Measurements from ENCODE around the gene ATP2B2.

ATP2B2 gene

GRCh38 chr3:10550705-10551104 is 45.3 kb upstream of the ATP2B2 start:
- TF ChIP-seq, protein P1, sequence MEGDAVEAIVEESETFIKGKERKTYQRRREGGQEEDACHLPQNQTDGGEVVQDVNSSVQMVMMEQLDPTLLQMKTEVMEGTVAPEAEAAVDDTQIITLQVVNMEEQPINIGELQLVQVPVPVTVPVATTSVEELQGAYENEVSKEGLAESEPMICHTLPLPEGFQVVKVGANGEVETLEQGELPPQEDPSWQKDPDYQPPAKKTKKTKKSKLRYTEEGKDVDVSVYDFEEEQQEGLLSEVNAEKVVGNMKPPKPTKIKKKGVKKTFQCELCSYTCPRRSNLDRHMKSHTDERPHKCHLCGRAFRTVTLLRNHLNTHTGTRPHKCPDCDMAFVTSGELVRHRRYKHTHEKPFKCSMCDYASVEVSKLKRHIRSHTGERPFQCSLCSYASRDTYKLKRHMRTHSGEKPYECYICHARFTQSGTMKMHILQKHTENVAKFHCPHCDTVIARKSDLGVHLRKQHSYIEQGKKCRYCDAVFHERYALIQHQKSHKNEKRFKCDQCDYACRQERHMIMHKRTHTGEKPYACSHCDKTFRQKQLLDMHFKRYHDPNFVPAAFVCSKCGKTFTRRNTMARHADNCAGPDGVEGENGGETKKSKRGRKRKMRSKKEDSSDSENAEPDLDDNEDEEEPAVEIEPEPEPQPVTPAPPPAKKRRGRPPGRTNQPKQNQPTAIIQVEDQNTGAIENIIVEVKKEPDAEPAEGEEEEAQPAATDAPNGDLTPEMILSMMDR (IDR thresholded peaks at IDR 0.05; ENCODE audit: low read depth, low read length), result no peak
- no peak for DNase-seq (ENCODE audit: extremely low read depth, low read depth)

- TF ChIP-seq, protein P1 (IDR thresholded peaks at IDR 0.05; ENCODE audit: low read depth, low read length), result no peak
- no peak for DNase-seq (ENCODE audit: extremely low read depth, low read depth)
These were observed 44.3 kb upstream of the ATP2B2 start for GRCh38 chr3:10549617-10550230.

DNA sequence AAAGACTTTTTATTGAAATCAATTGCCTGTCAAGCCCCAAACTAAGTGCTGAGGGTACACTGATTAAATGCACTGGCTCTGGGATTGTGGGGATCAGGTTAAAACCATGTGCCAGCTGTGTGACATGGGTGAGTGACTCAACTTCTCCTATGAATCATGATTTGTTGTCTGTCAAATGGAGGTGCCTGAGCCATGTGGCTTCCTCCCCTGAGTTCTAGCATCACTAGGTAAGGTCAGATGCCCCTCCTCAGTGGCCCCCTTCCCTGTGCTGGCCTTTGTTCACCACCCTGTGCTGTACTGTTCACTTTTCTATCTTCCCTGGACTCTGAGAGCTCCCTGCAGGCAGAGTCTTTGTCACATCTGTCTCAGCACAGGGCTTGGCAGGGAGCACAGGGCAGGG is 43.6 kb upstream of the ATP2B2 start:
- TF ChIP-seq, protein P1 (IDR thresholded peaks at IDR 0.05; ENCODE audit: low read depth, low read length), result no peak
- no peak for DNase-seq (ENCODE audit: extremely low read depth, low read depth)

DNA sequence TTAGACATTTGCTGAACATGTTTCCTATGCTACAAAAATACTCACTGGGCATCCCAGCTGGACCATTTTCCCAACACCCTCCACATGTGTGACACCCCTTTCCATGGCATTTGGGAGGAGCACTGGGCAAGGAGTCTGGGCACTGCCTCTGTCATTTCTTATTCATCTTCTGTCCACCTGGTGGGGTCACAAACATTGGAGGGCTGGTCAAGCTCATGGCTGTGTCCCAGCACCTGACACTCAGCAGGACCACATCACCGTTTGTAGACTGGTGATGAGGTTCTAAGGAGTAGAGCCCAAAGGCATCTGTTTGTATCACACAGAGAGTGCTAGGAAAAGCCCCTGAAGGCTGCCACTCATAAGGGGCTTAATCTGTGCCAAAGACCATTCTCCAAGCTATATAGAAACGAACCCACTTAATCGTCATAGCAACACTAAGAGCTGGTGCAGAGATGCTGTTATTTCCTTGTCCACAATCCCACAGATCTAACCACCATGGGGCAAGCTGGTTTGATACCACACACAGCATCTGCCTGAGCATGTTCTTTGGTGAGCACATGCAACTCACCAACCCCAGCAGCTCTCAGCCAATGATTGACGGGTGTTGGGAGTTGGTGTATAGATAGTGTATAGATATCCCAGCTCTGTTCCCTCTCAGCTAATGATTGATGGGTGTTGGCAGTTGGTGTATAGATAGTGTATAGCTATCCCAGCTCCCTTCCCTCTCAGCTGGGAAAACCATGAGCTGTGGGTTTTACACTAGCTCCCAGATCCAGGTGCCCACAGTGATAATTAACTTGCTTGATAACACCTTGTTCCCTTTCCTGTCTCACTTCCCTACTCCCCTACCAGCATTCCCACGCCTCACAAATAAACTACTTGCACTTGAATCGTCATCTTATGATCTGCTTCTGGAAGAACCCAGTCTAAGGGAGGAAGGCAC is 42.7 kb upstream of the ATP2B2 start:
- TF ChIP-seq, protein P1 (IDR thresholded peaks at IDR 0.05; ENCODE audit: low read depth, low read length), result no peak
- DNase-seq (ENCODE audit: extremely low read depth, low read depth), result no peak

DNA sequence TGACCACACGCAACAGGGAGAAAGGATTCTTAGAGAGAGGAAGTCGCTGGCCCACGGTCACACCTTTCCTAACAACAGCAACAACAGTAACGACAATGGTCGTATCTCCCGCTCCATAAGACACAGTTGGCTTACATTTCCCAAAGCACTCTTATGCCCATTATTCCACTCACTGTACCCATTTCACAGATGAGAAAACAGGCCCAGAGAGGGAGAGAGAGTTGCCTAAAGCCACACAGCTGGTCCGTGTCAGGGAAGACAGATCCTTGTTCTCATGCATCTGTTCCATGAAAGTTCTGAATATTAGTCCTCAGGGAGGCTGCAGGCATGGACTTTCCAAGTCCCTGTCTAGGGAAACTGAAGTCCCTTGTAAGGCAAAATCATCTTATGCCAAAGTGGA is 42.0 kb upstream of the ATP2B2 start:
- TF ChIP-seq, protein P1 (IDR thresholded peaks at IDR 0.05; ENCODE audit: low read depth, low read length), result no peak
- DNase-seq (ENCODE audit: extremely low read depth, low read depth), result no peak

- TF ChIP-seq, protein P1 (IDR thresholded peaks at IDR 0.05; ENCODE audit: low read depth, low read length), result no peak
- no peak for DNase-seq (ENCODE audit: extremely low read depth, low read depth)
These were observed 41.5 kb upstream of the ATP2B2 start for GRCh38 chr3:10546820-10547263.

DNA sequence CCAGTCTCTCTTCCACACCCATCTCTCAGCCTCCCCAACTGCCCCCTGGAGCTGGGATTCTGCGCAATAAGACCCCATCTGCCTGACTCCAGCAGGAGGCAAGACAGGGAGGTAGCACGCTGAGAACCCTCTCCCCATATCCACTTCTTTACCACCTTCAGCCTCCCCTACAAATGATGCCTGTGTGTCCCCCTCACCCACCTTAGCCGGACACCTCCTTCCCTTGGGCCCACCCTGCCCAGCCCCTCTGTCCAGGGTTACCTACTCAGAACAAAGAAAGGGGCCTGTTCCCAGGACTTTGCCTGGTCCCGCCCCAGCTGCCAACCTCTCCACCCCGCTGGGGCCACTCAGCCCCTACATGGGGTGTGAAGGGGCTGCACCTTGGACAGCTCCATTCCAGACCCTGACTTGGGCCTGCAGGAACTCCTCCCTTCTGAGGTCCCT is 40.8 kb upstream of the ATP2B2 start:
- DNase-seq (ENCODE audit: extremely low read depth, low read depth), result no peak
- TF ChIP-seq, protein P1 (IDR thresholded peaks at IDR 0.05; ENCODE audit: low read depth, low read length), result no peak

All from AG09319 (cell line).